H1 (cell line): ENCODE data around the gene APAF1. TPM values are rescaled to one million over a fixed set of nuclear protein-coding genes. Genes with fewer than 3 reads are reported as not detected.

Experiments
- CHD7 ChIP-seq: fragments of 300-600 bp; sonication (generic); IDR thresholded peaks from 2 replicates; pipeline ENCODE4 v1.7.1; 2012; ENCODE audit warnings: low read length, moderate library complexity, mild to moderate bottlenecking, inconsistent platforms; ENCODE audit not compliant: insufficient replicate concordance
- GTF2F1 ChIP-seq: IDR thresholded peaks from 2 replicates; pipeline ENCODE4 v1.6.1; 2012; ENCODE audit warnings: low read depth, low read length, improper control_type of control experiment, borderline replicate concordance
- KDM4A ChIP-seq: IDR thresholded peaks from one replicate; pipeline ENCODE4 v1.7.1; 2012; ENCODE audit warnings: low read depth, mild to moderate bottlenecking, moderate library complexity, low read length, inconsistent platforms; ENCODE audit not compliant: severe bottlenecking
- RFX5 ChIP-seq: IDR thresholded peaks from 2 replicates; pipeline ENCODE4 v1.6.1; 2011; ENCODE audit warnings: low read depth, low read length, improper control_type of control experiment, borderline replicate concordance
- polyA plus RNA-seq, 7 experiments: library from polyadenylated mRNA; depleted of rRNA in 3 of 7; stranded (reverse) in 5 of 7; unstranded in 2 of 7; fragments of >200 nt in 5 of 7; fragments of 200-250 nt in 2 of 7; gene quantifications; 1 replicate in 5 of 7; 2 replicates in 1 of 7; 4 replicates in 1 of 7; pipeline versions ENCODE4 v1.2.1 to v1.2.3, GENCODE V29; 2011 to 2013; ENCODE audit warnings: missing spikeins in 2 of 7, mixed read lengths in 2 of 7
- total RNA-seq: library from RNA; stranded (reverse); fragmentation: NEBNext Ultra II Directional; extraction: Animal tissue kit (Norgen Biotek cat#: 25700); gene quantifications from 2 replicates; pipeline ENCODE4 v1.2.1, GENCODE V29; 2021

The APAF1 gene
- total and polyA plus RNA-seq, 2 of the 8 experiments (the other 6 are each of a cell fraction or from before 2014, with no cell fraction given), result 4.7 to 22.6 TPM

- TF ChIP-seq CHD7, result no peak
- TF ChIP-seq RFX5, result no peak
- no peak for TF ChIP-seq GTF2F1
- no peak for TF ChIP-seq KDM4A
Measured at GRCh38 chr12:98697209-98697608, 52.1 kb downstream of the APAF1 start (continued).
